ENCODE data around the gene LTBP3.
"Not testable (repeated sequence)": the region's sequence is repeated elsewhere in the genome, so short reads cannot be mapped to it uniquely, and the experiment has no call there.

The LTBP3 gene

DNA sequence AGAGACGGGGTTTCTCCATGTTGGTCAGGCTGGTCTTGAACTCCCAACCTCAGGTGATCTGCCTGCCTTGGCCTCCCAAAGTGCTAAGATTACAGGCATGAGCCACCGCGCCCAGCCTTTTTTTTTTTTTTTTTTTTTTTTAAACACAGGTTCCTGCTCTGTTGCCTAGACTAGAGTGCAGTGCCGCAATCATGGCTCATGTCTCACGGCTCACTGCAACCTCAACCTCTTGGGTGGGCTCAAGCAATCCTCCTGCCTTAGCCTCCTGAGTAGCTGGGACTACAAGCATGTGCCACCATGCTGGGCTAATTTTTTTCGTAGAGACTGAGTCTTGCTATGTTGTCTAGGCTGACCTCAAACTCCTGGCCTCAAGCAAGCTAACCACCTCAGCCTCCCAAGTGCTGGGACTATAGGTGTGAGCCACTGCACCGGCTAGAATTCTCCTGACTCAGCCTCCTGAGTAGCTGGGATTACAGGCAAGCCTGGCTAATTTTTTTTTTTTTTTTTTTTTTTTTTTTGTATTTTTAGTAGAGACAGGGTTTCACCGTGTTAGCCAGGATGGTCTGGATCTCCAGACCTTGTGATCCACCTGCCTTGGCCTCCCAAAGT is 39.1 kb downstream of the LTBP3 start:
- DNase-seq (ENCODE audit: low read depth in 2 of 3, low spot score in 1 of 3): not testable (repeated sequence)

- no peak for DNase-seq (ENCODE audit: low read depth in 2 of 3, low spot score in 1 of 3)
These were observed 41.8 kb downstream of the LTBP3 start for GRCh38 chr11:65516135-65516968.

- not testable (repeated sequence) for DNase-seq (ENCODE audit: low read depth in 2 of 3, low spot score in 1 of 3)
These were observed 45.8 kb downstream of the LTBP3 start for GRCh38 chr11:65512311-65512710.

GRCh38 chr11:65506772-65507505 is 51.2 kb downstream of the LTBP3 start:
- DNase-seq (ENCODE audit: low read depth in 2 of 3, low spot score in 1 of 3): no peak

DNA sequence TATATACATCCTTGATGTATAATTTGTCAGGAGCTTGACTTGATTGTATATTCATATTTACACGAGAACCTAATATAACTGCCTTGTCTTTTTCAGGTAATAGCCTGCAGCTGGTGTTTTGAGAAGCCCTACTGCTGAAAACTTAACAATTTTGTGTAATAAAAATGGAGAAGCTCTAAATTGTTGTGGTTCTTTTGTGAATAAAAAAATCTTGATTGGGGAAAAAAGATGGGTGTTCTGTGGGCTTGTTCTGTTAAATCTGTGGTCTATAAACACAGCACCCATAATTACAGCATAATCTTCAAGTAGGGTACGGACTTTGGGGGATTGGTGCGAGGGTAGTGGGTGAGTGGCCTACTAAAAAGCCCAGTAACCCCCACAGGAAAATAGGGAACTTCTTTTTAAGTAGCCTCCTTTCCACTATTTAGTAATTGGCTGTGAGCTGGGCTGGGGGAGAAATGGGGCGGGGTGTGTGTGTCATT is 51.8 kb downstream of the LTBP3 start:
- no peak for DNase-seq (ENCODE audit: low read depth in 2 of 3, low spot score in 1 of 3)

GRCh38 chr11:65505466-65506289 is 52.5 kb downstream of the LTBP3 start:
- DNase-seq (ENCODE audit: low read depth in 2 of 3, low spot score in 1 of 3): no peak

DNA sequence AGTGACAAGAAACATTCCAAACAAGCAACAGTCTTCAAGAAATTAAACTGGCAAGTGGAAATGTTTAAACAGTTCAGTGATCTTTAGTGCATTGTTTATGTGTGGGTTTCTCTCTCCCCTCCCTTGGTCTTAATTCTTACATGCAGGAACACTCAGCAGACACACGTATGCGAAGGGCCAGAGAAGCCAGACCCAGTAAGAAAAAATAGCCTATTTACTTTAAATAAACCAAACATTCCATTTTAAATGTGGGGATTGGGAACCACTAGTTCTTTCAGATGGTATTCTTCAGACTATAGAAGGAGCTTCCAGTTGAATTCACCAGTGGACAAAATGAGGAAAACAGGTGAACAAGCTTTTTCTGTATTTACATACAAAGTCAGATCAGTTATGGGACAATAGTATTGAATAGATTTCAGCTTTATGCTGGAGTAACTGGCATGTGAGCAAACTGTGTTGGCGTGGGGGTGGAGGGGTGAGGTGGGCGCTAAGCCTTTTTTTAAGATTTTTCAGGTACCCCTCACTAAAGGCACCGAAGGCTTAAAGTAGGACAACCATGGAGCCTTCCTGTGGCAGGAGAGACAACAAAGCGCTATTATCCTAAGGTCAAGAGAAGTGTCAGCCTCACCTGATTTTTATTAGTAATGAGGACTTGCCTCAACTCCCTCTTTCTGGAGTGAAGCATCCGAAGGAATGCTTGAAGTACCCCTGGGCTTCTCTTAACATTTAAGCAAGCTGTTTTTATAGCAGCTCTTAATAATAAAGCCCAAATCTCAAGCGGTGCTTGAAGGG is 53.3 kb downstream of the LTBP3 start:
- DNase-seq (ENCODE audit: low read depth in 2 of 3, low spot score in 1 of 3): no peak

GRCh38 chr11:65503949-65504673 is 54.0 kb downstream of the LTBP3 start:
- DNase-seq (ENCODE audit: low read depth in 2 of 3, low spot score in 1 of 3): no peak

- no peak for DNase-seq (ENCODE audit: low read depth in 2 of 3, low spot score in 1 of 3)
These were observed 54.7 kb downstream of the LTBP3 start for GRCh38 chr11:65503368-65503948.

DNA sequence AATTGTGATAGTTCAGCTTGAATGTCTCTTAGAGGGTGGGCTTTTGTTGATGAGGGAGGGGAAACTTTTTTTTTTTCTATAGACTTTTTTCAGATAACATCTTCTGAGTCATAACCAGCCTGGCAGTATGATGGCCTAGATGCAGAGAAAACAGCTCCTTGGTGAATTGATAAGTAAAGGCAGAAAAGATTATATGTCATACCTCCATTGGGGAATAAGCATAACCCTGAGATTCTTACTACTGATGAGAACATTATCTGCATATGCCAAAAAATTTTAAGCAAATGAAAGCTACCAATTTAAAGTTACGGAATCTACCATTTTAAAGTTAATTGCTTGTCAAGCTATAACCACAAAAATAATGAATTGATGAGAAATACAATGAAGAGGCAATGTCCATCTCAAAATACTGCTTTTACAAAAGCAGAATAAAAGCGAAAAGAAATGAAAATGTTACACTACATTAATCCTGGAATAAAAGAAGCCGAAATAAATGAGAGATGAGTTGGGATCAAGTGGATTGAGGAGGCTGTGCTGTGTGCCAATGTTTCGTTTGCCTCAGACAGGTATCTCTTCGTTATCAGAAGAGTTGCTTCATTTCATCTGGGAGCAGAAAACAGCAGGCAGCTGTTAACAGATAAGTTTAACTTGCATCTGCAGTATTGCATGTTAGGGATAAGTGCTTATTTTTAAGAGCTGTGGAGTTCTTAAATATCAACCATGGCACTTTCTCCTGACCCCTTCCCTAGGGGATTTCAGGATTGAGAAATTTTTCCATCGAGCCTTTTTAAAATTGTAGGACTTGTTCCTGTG is 55.4 kb downstream of the LTBP3 start:
- no peak for DNase-seq (ENCODE audit: low read depth in 2 of 3, low spot score in 1 of 3)

DNA sequence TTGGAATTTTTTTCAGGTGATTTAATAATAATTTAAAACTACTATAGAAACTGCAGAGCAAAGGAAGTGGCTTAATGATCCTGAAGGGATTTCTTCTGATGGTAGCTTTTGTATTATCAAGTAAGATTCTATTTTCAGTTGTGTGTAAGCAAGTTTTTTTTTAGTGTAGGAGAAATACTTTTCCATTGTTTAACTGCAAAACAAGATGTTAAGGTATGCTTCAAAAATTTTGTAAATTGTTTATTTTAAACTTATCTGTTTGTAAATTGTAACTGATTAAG is 55.9 kb downstream of the LTBP3 start:
- DNase-seq (ENCODE audit: low read depth in 2 of 3, low spot score in 1 of 3): no peak

DNA sequence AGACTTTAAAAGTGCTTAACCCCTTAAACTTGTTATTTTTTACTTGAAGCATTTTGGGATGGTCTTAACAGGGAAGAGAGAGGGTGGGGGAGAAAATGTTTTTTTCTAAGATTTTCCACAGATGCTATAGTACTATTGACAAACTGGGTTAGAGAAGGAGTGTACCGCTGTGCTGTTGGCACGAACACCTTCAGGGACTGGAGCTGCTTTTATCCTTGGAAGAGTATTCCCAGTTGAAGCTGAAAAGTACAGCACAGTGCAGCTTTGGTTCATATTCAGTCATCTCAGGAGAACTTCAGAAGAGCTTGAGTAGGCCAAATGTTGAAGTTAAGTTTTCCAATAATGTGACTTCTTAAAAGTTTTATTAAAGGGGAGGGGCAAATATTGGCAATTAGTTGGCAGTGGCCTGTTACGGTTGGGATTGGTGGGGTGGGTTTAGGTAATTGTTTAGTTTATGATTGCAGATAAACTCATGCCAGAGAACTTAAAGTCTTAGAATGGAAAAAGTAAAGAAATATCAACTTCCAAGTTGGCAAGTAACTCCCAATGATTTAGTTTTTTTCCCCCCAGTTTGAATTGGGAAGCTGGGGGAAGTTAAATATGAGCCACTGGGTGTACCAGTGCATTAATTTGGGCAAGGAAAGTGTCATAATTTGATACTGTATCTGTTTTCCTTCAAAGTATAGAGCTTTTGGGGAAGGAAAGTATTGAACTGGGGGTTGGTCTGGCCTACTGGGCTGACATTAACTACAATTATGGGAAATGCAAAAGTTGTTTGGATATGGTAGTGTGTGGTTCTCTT is 56.5 kb downstream of the LTBP3 start:
- no peak for DNase-seq (ENCODE audit: low read depth in 2 of 3, low spot score in 1 of 3)

DNA sequence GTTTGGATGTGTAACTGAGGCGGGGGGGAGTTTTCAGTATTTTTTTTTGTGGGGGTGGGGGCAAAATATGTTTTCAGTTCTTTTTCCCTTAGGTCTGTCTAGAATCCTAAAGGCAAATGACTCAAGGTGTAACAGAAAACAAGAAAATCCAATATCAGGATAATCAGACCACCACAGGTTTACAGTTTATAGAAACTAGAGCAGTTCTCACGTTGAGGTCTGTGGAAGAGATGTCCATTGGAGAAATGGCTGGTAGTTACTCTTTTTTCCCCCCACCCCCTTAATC is 57.0 kb downstream of the LTBP3 start:
- DNase-seq (ENCODE audit: low read depth in 2 of 3, low spot score in 1 of 3): no peak

GRCh38 chr11:65500387-65501185 is 57.6 kb downstream of the LTBP3 start:
- DNase-seq (ENCODE audit: low read depth in 2 of 3, low spot score in 1 of 3): no peak

DNA sequence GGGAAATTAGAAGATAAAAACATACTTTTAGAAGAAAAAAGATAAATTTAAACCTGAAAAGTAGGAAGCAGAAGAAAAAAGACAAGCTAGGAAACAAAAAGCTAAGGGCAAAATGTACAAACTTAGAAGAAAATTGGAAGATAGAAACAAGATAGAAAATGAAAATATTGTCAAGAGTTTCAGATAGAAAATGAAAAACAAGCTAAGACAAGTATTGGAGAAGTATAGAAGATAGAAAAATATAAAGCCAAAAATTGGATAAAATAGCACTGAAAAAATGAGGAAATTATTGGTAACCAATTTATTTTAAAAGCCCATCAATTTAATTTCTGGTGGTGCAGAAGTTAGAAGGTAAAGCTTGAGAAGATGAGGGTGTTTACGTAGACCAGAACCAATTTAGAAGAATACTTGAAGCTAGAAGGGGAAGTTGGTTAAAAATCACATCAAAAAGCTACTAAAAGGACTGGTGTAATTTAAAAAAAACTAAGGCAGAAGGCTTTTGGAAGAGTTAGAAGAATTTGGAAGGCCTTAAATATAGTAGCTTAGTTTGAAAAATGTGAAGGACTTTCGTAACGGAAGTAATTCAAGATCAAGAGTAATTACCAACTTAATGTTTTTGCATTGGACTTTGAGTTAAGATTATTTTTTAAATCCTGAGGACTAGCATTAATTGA is 58.3 kb downstream of the LTBP3 start:
- DNase-seq (ENCODE audit: low read depth in 2 of 3, low spot score in 1 of 3): no peak

DNA sequence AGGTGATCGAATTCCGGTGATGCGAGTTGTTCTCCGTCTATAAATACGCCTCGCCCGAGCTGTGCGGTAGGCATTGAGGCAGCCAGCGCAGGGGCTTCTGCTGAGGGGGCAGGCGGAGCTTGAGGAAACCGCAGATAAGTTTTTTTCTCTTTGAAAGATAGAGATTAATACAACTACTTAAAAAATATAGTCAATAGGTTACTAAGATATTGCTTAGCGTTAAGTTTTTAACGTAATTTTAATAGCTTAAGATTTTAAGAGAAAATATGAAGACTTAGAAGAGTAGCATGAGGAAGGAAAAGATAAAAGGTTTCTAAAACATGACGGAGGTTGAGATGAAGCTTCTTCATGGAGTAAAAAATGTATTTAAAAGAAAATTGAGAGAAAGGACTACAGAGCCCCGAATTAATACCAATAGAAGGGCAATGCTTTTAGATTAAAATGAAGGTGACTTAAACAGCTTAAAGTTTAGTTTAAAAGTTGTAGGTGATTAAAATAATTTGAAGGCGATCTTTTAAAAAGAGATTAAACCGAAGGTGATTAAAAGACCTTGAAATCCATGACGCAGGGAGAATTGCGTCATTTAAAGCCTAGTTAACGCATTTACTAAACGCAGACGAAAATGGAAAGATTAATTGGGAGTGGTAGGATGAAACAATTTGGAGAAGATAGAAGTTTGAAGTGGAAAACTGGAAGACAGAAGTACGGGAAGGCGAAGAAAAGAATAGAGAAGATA is 59.0 kb downstream of the LTBP3 start, which contains the start of gene MALAT1:
MALAT1 (plus strand) TSS at position 69 of the 736 bp plus-strand sequence.
- peak; percentile 87 to 96 (median 91) for DNase-seq (ENCODE audit: low read depth in 2 of 3, low spot score in 1 of 3)

Measured in stimulated activated CD4-positive, alpha-beta T cell treated with anti-CD3 and anti-CD28 coated beads, Interleukin-12 subunit alpha, Interleukin-12 subunit beta, amount 100 ng/mL, for 48 hours (primary cell).